ENCODE data around the gene RAB3GAP2. TPM values are rescaled to one million over a fixed set of nuclear protein-coding genes. Genes with fewer than 3 reads are reported as not detected.

RAB3GAP2 gene
- total RNA-seq, 1 donor from 2014 or later: 56.6 TPM

Other genes with a start within 250 kb of the RAB3GAP2 start
- 113 and 119 TPM in 2 replicates for gene EPRS1, start 225.9 kb downstream of the RAB3GAP2 start, total RNA-seq
- gene BPNT1, start 182.7 kb downstream of the RAB3GAP2 start, total RNA-seq: 24.7 and 26.8 TPM in 2 replicates
- 59.7 and 60.2 TPM in 2 replicates for gene IARS2, start 178.3 kb downstream of the RAB3GAP2 start, total RNA-seq

Data from T-helper 2 cell treated with Interferon-gamma antibody and Interleukin-4, amounts not matched to agents 100 ng/mL and 5 ng/mL, for 36 hours (primary cell).